ENCODE results near the gene EML6.

EML6 gene

GRCh38 chr2:54853616-54854310 is 130.3 kb downstream of the EML6 start:
- in situ Hi-C loops (cut with HindIII; ENCODE audit: low sequenced_read_pairs): no loop called here
- no peak overlapping the region for H3K4me3 ChIP-seq (ENCODE audit: low read depth, low read length)
- no peak for DNase-seq (ENCODE audit: low read depth, low spot score)
- TF ChIP-seq, protein P1, sequence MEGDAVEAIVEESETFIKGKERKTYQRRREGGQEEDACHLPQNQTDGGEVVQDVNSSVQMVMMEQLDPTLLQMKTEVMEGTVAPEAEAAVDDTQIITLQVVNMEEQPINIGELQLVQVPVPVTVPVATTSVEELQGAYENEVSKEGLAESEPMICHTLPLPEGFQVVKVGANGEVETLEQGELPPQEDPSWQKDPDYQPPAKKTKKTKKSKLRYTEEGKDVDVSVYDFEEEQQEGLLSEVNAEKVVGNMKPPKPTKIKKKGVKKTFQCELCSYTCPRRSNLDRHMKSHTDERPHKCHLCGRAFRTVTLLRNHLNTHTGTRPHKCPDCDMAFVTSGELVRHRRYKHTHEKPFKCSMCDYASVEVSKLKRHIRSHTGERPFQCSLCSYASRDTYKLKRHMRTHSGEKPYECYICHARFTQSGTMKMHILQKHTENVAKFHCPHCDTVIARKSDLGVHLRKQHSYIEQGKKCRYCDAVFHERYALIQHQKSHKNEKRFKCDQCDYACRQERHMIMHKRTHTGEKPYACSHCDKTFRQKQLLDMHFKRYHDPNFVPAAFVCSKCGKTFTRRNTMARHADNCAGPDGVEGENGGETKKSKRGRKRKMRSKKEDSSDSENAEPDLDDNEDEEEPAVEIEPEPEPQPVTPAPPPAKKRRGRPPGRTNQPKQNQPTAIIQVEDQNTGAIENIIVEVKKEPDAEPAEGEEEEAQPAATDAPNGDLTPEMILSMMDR (IDR thresholded peaks at IDR 0.05; ENCODE audit: low read depth, low read length): no peak

DNA sequence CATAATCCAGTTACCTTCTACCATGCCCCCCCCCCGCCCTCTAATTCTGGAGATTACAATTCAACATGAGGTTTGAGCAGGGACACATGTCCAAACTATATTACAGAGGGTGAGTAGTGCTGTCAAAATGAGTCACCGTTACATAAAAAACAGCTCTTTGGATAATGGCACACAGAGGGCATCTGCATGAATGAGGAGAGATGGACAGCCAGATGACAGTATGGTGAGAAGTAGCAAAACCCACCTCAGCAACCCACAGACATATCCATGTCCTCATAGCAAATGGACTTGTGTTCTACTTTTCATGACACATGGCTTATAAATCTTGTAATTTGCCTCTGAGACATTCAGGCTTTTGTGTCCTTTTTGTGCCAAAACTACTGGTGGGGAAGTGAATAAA is 132.0 kb downstream of the EML6 start:
- H3K4me3 ChIP-seq (ENCODE audit: low read depth, low read length): no peak overlapping the region
- in situ Hi-C loops (cut with HindIII; ENCODE audit: low sequenced_read_pairs): no loop called here
- DNase-seq (ENCODE audit: low read depth, low spot score): peak; percentile 12

GRCh38 chr2:54858021-54858681 is 134.7 kb downstream of the EML6 start:
- peak; percentile 82 for DNase-seq (ENCODE audit: low read depth, low spot score)
- TF ChIP-seq, protein P1 (IDR thresholded peaks at IDR 0.05; ENCODE audit: low read depth, low read length): no peak
- no peak overlapping the region for H3K4me3 ChIP-seq (ENCODE audit: low read depth, low read length)
- in situ Hi-C loops (cut with HindIII; ENCODE audit: low sequenced_read_pairs): no loop called here

More for the DNA sequence above, 132.0 kb downstream of the EML6 start:
- TF ChIP-seq, protein P1 (IDR thresholded peaks at IDR 0.05; ENCODE audit: low read depth, low read length): no peak

GRCh38 chr2:54859416-54859815 is 136.0 kb downstream of the EML6 start:
- in situ Hi-C loops (cut with HindIII; ENCODE audit: low sequenced_read_pairs): no loop called here
- no peak overlapping the region for H3K4me3 ChIP-seq (ENCODE audit: low read depth, low read length)
- TF ChIP-seq, protein P1 (IDR thresholded peaks at IDR 0.05; ENCODE audit: low read depth, low read length): no peak
- DNase-seq (ENCODE audit: low read depth, low spot score): no peak

GRCh38 chr2:54859997-54860701 is 136.7 kb downstream of the EML6 start:
- peak; percentile 93 for DNase-seq (ENCODE audit: low read depth, low spot score)
- TF ChIP-seq, protein P1 (IDR thresholded peaks at IDR 0.05; ENCODE audit: low read depth, low read length): no peak
- no peak overlapping the region for H3K4me3 ChIP-seq (ENCODE audit: low read depth, low read length)

GRCh38 chr2:54862229-54862628 is 138.8 kb downstream of the EML6 start:
- in situ Hi-C loops (cut with HindIII; ENCODE audit: low sequenced_read_pairs): no loop called here
- no peak for DNase-seq (ENCODE audit: low read depth, low spot score)
- H3K4me3 ChIP-seq (ENCODE audit: low read depth, low read length): no peak overlapping the region
- TF ChIP-seq, protein P1 (IDR thresholded peaks at IDR 0.05; ENCODE audit: low read depth, low read length): no peak

More at GRCh38 chr2:54859997-54860701, 136.7 kb downstream of the EML6 start:
- in situ Hi-C loops (cut with HindIII; ENCODE audit: low sequenced_read_pairs): no loop called here

Measured in astrocyte of the spinal cord (primary cell).